AG10803 (cell line): ENCODE measurements around the gene MAP3K9.
"Not testable (repeated sequence)": the region's sequence is repeated elsewhere in the genome, so short reads cannot be mapped to it uniquely, and the experiment has no call there.

Experiments
- DNase-seq: peaks from one replicate; pipeline ENCODE4 v3.0.0; 2010; ENCODE audit warnings: low read depth
- H3K4me3 ChIP-seq: 2 replicates; pipeline ENCODE4 v1.5.1; 2011; ENCODE audit warnings: mild to moderate bottlenecking, low read length, control low read depth
- TF ChIP-seq, protein P1 (sequence below): conservative IDR thresholded peaks from 2 replicates; pipeline ENCODE4 v1.5.1; 2011; ENCODE audit warnings: mild to moderate bottlenecking, low read length, control low read depth, inconsistent platforms

The MAP3K9 gene

DNA sequence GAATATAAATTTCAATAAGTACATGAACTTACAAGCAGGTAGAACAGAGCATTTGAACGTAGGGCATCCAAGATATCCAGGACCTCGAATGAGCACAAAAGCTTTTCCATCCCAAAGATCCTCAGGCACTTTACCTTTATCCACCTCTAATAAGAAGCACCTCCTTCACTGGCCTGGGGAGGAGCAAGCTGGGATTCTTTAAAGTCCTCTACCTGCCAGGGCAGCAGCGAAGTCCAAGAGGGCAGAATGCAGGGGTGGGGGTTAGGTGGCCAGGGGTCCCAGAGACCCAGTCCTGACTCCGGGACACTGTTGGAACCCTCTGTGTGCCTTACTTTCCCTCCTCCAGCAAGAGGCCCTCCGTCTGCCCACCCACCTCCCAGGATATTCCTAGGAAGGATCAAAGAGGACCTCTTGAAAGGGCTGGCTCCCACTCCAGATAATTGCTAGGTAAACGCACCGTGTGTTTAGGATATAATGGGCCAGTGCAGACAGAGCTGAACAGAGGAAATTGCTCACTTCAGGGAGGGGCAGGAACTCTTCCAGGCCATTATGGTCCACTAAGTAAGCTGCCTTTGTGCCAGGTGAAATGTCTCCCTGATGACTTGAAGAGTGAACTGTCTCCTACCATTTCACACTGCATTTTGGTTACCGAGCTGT lies 99.5 kb downstream of the MAP3K9 start:
- TF ChIP-seq, protein P1, sequence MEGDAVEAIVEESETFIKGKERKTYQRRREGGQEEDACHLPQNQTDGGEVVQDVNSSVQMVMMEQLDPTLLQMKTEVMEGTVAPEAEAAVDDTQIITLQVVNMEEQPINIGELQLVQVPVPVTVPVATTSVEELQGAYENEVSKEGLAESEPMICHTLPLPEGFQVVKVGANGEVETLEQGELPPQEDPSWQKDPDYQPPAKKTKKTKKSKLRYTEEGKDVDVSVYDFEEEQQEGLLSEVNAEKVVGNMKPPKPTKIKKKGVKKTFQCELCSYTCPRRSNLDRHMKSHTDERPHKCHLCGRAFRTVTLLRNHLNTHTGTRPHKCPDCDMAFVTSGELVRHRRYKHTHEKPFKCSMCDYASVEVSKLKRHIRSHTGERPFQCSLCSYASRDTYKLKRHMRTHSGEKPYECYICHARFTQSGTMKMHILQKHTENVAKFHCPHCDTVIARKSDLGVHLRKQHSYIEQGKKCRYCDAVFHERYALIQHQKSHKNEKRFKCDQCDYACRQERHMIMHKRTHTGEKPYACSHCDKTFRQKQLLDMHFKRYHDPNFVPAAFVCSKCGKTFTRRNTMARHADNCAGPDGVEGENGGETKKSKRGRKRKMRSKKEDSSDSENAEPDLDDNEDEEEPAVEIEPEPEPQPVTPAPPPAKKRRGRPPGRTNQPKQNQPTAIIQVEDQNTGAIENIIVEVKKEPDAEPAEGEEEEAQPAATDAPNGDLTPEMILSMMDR: no peak
- no peak overlapping the region for H3K4me3 ChIP-seq

DNA sequence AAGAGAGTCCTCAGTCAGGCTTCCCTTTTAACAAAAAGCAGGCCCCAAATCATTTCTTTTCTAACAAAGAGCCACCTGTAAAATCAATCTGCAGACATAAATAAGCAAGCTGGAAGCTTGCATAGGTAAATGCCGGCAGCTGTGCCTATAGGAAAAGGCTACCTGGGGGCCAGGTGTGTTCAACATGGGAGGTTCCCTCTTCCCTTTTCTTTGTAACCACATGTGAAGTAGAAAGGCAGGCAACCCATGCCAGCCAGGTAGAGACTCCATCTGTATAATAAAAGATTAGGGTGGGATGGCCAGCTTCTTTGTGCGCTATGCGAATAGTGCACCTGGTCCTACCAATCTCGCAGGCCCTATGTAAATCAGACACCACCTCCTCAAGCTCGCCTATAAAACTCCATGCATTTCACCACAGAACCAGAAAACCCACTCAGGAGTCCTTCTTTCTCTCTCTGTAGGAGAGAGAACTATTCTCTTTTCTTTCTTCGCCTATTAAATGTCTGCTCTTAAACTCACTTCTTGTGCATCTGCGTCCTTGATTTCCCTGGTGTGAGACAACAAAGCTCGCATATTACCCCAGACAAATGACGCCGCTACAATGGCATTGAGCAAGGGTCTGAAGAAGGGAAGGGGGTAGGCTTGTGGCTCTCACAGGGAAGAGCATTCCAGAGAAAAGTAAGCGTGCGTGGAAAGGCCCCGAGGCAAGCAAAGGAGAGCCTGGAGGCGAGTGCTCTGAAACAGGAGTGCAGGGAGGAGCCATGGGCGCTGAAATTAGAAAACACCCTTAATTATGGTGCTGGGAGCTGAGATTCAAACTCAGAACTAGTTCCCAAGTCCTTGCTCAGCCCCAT lies 100.4 kb downstream of the MAP3K9 start:
- TF ChIP-seq, protein P1: no peak
- no peak for DNase-seq
- no peak overlapping the region for H3K4me3 ChIP-seq

More for the DNA sequence above, 99.5 kb downstream of the MAP3K9 start:
- DNase-seq: no peak

DNA sequence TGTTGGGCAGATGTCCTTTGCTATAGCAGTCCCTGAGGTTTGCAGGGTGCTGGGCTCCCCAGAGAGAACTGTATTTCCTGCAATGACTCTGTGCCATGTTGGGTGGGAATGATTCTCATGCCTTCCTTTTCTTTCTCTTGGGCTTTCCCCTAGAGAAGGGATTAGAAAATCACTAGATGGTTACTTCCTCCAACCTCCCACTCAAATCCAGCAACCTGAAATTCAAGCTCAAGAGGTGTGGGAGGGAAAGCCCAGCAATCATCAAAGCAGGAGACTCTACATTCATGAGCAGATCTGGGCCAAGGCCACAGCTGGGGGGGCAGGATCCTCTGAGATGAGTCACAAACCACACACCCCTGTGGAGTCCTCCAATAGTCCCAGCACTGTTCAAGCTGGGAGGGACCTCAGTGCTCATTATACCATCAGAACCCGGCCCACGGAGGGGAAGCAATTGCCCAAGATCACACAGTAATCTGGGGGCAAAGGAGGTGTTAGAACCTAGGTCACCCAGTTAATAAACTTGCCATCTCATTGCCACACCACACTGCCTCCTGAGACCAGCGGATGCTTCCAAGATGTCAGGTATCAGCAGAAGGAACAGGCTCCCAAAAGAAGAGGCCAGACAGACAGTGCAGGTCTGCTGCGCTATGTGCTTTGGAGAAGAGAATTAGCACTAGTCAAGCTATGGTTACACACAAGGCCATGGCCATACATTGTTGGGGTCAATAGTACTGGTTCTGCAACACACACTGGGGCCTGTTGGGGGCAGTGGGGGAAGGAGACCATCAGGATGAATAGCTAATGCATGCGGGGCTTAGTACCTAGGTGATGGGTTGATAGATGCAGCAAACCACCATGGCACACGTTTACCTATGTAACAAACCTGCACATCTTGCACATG lies 101.9 kb downstream of the MAP3K9 start:
- TF ChIP-seq, protein P1: no peak
- DNase-seq: peak; percentile 53
- H3K4me3 ChIP-seq: no peak overlapping the region

DNA sequence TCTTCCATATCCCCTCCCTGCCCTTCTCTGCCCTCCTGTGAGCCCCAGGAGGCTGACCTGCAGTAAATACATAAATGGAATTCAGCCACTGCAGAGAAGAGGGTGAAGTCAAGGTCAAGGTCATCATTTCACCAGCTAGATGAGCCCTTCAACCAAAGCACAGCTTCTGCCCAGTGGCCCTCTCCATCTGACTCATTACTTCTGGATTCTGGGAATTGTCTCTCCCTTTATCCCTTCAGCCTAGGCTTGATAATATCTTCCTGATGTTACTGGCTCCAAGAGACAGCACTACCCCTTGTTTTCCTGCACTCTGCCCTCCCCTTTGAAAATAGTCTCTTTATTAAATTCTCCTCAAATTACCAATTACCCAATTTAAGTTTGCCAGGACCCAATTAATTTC lies 103.1 kb downstream of the MAP3K9 start:
- no peak overlapping the region for H3K4me3 ChIP-seq
- TF ChIP-seq, protein P1: no peak
- peak; percentile 20 for DNase-seq

DNA sequence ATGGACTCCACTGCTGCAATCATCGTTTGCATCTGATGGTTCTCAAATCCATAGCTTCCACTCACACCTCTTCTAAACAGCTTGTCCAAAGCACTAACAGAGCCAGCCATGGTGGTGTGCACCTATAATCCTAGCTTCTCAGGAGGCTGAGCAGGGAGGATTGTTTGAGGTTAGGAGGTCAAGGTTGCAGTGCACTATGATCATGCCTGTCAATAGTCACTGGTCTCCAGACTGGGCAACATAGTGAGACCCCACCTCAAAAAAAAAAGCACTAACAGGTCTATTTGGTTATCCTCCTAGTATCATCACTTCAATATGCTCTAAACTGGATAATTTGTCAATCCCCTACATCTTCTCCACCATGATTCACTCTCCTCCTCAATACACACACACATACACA lies 104.4 kb downstream of the MAP3K9 start:
- no peak overlapping the region for H3K4me3 ChIP-seq
- TF ChIP-seq, protein P1: no peak
- no peak for DNase-seq

DNA sequence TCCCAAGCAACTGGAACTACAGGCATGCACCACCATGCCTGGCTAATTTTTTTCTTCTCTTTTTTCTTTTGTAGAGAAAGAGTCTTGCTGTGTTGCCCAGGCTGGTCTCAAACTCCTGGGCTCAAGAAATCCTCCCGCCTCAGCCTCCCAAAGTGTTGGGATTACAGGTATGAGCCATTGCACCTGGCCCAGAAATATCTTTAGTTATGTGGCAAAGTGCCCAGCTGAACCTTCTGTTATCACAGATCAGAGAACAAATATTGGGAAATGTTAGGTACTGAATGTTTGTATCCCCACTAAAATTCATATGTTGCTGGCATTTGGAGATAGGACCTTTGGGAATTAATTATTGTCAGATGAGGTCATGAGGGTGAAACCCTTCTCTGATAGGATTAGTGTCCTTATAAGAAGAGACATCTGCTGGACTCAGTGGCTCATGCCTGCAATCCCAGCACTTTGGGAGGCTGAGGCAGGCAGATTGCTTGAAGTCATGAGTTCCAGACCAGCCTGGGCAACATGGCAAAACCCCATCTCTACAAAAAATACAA lies 105.6 kb downstream of the MAP3K9 start:
- DNase-seq, H3K4me3 ChIP-seq: not testable (repeated sequence)

DNA sequence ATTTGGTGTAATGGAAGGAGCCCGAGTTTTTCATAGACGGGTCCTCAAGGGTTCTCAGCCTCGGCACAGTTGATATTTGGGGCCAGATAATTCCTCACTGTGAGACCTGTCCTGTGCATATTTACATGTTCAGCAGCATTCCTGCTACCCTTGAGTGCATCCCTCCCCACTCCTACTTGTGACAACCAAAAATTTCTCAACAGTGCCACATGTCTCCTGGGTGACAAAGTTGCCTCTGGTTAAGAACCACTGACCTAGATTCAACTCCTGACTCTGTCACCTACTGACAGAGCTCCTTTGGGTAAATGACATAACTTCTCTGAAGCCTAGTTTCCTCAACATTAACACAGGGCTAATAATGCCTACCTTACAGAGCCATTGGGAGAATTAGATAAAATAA lies 107.2 kb downstream of the MAP3K9 start:
- no peak overlapping the region for H3K4me3 ChIP-seq
- TF ChIP-seq, protein P1: no peak
- DNase-seq: no peak
